ENCODE measurements around the gene NKX2-3. TPM values are rescaled to one million over a fixed set of nuclear protein-coding genes. Genes with fewer than 3 reads are reported as not detected.

Gene NKX2-3
- total RNA-seq, 1 donor from 2014 or later: not detected

- H3K4me3 ChIP-seq: no peak overlapping the region
- no peak for TF ChIP-seq CTCF (IDR thresholded peaks at IDR 0.05; ENCODE audit: borderline replicate concordance)
Measured at GRCh38 chr10:99527526-99528493, 4.9 kb upstream of the NKX2-3 start.

GRCh38 chr10:99528494-99529441 lies 4.0 kb upstream of the NKX2-3 start:
- Histone ChIP-seq H3K36me3 (no peaks in the 10 kb centered on the region), H3K4me3 (no peak overlapping the region), H3K27ac (replicated peaks) (no peak overlapping the region), H3K9me3 (replicated peaks) (no peaks in the 10 kb centered on the region), H3K4me1 (peaks cover 34% of the 10 kb centered on the region), H3K27me3 (ENCODE audit: low read depth) (peaks cover 100% of the 10 kb centered on the region)
- intact Hi-C loops (cut with micrococcal nuclease): no loop called here
- TF ChIP-seq CTCF (IDR thresholded peaks at IDR 0.05; ENCODE audit: borderline replicate concordance): no peak
- no peak for DNase-seq

More at GRCh38 chr10:99527526-99528493, 4.9 kb upstream of the NKX2-3 start:
- intact Hi-C loops (cut with micrococcal nuclease): no loop called here
- H3K27me3 ChIP-seq (ENCODE audit: low read depth): peaks cover 100% of the 10 kb centered on the region
- peaks cover 36% of the 10 kb centered on the region for H3K4me1 ChIP-seq
- H3K36me3 ChIP-seq: no peaks in the 10 kb centered on the region
- no peaks in the 10 kb centered on the region for H3K9me3 ChIP-seq (replicated peaks)
- no peak for DNase-seq
- H3K27ac ChIP-seq (replicated peaks): no peak overlapping the region

- H3K36me3 ChIP-seq: no peaks in the 10 kb centered on the region
- no peak for DNase-seq
- H3K4me3 ChIP-seq: no peak overlapping the region
- TF ChIP-seq CTCF (IDR thresholded peaks at IDR 0.05; ENCODE audit: borderline replicate concordance): no peak
- H3K4me1 ChIP-seq: peaks cover 37% of the 10 kb centered on the region
- intact Hi-C loops (cut with micrococcal nuclease): no loop called here
- H3K27me3 ChIP-seq (ENCODE audit: low read depth): peaks cover 100% of the 10 kb centered on the region
- no peak overlapping the region for H3K27ac ChIP-seq (replicated peaks)
- H3K9me3 ChIP-seq (replicated peaks): no peaks in the 10 kb centered on the region
Measured at GRCh38 chr10:99529591-99530107, 3.1 kb upstream of the NKX2-3 start.

- Histone ChIP-seq H3K36me3 (no peaks in the 10 kb centered on the region), H3K9me3 (replicated peaks) (no peaks in the 10 kb centered on the region), H3K27me3 (ENCODE audit: low read depth) (peaks cover 100% of the 10 kb centered on the region), H3K4me3 (peak overlapping the region; percentile 21), H3K4me1 (peaks cover 44% of the 10 kb centered on the region), H3K27ac (replicated peaks) (no peak overlapping the region)
- no peak for DNase-seq
- TF ChIP-seq CTCF (IDR thresholded peaks at IDR 0.05; ENCODE audit: borderline replicate concordance): no peak
- intact Hi-C loops (cut with micrococcal nuclease): no loop called here
Measured at GRCh38 chr10:99530108-99531025, 2.4 kb upstream of the NKX2-3 start.
